GM18505 (cell line): ENCODE measurements around the gene SERGEF.

Experiments
- ATAC-seq: cut with Tn5 transposase; IDR thresholded peaks from one replicate; pipeline ENCODE4 v1.9.1; 2021; ENCODE audit not compliant: unreplicated experiment
- POLR2A ChIP-seq: IDR thresholded peaks from 4 replicates; pipeline ENCODE4 v1.6.1; 2011; ENCODE audit warnings: borderline replicate concordance; ENCODE audit not compliant: insufficient read depth, insufficient read length; ENCODE audit errors: extremely low read depth

Gene SERGEF

DNA sequence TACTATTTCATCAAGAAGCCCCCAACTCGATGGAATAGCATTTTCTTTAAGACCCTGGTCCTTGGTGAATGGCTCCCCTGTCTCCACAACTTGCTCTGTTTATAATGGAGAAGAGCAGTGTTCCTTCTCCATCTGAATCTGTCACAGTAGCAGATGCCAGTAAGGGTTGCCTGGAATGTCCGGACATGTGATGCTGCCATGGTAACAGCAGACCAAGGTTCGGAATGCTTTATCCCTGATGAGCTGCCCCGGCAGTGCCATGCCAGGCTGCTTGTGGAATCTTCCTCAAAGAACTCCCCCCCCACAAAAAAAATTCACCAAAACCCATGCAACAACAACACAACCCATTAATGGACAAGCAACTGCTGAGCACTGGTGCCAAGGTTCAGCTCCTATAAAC, 205.8 kb downstream of the SERGEF start:
- no peak for ATAC-seq
- TF ChIP-seq POLR2A, result no peak

GRCh38 chr11:17805873-17806272, 207.0 kb downstream of the SERGEF start:
- TF ChIP-seq POLR2A, result no peak
- no peak for ATAC-seq

GRCh38 chr11:17805043-17805442, 207.8 kb downstream of the SERGEF start:
- TF ChIP-seq POLR2A, result no peak
- no peak for ATAC-seq

DNA sequence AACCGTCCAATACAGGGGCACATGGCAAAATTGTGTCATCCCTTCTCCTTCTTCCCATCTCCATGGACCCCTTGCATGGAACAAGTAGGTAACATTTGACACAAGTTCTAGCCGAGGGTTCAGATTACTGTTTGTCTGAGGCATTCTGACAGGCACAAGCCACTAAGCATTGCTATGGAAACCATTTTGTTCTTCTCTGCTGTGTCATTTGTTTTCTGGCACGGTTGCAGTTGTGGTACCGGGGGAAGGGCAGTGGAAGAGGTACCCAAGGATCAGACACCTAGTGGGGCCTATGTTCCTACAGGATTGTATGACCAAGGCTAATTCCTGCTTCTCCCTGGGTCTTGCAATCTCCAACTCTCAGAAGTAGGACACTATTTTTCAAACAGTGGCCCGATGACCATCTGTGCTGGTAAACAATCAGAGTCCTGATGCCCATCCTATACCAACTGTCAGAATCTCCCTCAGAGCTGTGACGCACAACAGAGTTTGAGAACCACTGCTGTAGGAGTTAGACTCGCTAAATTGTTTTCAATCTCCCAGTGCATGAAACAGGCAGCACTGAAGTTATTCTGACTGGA, 209.0 kb downstream of the SERGEF start:
- no peak for ATAC-seq
- no peak for TF ChIP-seq POLR2A

GRCh38 chr11:17802491-17802890, 210.4 kb downstream of the SERGEF start:
- no peak for ATAC-seq
- no peak for TF ChIP-seq POLR2A

GRCh38 chr11:17801166-17801565, 211.7 kb downstream of the SERGEF start:
- TF ChIP-seq POLR2A, result no peak
- ATAC-seq, result no peak

DNA sequence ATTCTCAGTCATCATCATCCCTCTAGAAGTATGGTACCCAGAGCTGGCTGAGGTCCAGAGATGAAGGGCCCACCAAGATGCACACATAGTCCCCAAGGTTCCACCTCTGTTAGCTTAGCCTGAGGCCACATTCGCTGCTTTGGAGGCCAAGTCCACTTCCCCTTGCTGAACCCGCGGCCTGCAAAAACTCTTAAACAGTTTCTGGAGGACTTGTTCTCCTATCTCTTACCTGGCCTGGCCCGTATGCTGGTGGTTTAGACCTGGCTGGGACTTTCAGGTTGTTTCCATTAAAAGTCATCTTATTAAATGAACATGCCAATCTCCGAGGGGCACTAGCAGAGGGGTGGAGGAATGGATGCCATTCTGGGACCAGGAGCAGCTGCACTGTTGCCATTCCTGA, 213.7 kb downstream of the SERGEF start:
- TF ChIP-seq POLR2A, result no peak
- no peak for ATAC-seq

DNA sequence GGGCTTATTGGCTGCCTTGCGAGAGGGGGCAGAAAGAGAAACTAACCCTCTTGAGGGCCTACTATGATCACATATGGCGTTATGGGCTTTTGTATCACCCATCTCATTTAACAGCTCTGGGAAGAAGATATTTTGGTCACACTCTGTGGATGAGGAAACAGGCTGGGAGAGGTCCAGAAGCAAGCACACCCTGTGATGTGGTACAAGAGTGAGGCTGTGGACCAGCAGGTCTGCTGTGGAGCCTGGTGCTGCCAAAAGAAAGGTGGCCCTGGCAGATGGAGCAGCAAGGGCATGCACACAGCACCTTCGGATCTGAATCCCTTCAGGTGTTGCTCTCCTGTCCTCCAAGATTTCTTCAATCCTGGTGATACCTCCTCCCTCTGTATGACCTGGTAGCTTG, 214.1 kb downstream of the SERGEF start:
- no peak for TF ChIP-seq POLR2A
- no peak for ATAC-seq

DNA sequence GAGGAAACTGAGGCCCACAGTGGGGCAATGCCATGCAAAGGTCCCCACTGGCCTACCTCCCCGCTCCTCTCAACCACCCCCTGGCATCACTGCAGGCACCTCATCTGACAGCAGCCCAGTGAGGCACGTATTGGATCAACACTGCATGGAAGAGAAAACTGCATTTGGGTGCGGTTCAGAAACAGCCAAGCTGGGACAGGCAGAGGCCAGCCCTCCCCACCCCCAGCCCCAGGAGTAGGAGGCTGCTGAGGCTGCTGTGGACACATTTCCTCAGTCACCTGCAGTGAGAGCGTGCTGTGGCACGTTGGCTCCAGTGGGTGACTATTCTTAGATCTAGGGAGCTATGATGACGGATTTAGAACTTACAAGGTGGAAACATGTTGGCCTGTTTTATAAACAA, 214.6 kb downstream of the SERGEF start:
- no peak for ATAC-seq
- no peak for TF ChIP-seq POLR2A

- TF ChIP-seq POLR2A, result no peak
- ATAC-seq, result no peak
Observed at GRCh38 chr11:17796154-17796553, 216.7 kb downstream of the SERGEF start.

DNA sequence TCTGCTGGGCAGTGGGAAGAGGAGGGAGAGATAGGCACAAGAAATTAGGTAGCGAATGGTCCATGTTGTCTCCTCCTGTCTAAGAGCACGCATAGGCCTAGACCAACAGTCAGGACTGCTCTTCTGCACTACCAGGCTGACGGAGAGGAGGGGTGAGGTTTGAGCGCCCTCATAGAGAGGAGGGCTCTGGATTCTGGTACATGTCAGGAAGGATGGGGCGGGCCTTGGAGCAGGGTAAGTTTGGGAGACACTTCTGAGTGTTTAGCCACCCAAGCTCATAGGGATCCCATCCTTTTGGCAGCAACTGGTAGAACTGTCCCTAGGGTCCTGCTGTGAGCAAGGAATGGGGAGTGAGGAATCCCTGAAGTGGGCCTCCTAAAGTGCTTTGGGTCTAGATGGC, 217.9 kb downstream of the SERGEF start:
- ATAC-seq, result no peak
- TF ChIP-seq POLR2A, result no peak

DNA sequence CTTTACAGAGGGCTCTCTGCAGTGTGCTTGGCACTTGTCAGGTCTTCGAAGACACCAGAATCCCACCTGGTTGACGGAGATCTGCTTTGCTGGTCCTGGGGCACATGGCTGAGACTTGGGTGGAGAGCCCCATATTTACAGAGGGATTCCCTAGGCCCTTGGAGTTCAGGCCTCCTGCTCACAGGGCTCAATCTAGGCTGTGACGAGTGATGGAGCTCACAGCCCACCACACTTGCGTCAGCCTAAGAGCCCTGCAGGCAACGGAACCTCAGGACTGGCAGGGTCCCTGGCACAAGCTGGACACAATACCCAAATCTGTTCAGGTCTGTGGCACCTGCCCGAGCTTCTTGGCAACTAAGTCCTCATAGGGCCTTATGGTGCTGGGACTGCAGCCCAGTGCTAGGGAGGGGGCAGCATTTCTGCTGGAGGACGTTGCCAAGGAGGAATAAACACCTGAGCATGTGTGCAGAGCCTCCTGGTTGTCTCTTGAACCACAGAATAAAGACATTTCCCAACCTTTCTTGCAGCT, 219.1 kb downstream of the SERGEF start:
- ATAC-seq, result no peak
- TF ChIP-seq POLR2A, result no peak

- ATAC-seq, result no peak
Observed at GRCh38 chr11:17792161-17792560, 220.7 kb downstream of the SERGEF start.

GRCh38 chr11:17791144-17791543, 221.7 kb downstream of the SERGEF start:
- no peak for ATAC-seq
- no peak for TF ChIP-seq POLR2A

More at GRCh38 chr11:17792161-17792560, 220.7 kb downstream of the SERGEF start:
- TF ChIP-seq POLR2A, result no peak

- no peak for TF ChIP-seq POLR2A
- no peak for ATAC-seq
Observed at GRCh38 chr11:17790453-17790852, 222.4 kb downstream of the SERGEF start.
